Right lobe of liver (tissue), 6 donors: ENCODE data around the gene SHISA3. TPM values are rescaled to one million over a fixed set of nuclear protein-coding genes. Genes with fewer than 3 reads are reported as not detected.

ENCODE experiments used
- ATAC-seq, 4 donors: fragments of 200-7000 bp; cut with Tn5 transposase; one replicate each; pipeline ENCODE4 v1.9.1; 2020; ENCODE audit warnings: mild to moderate bottlenecking in 4 of 4, moderate library complexity in 4 of 4
- DNase-seq, 3 donors: peaks; one replicate each; pipeline ENCODE4 v3.0.0-alpha.2; 2020
- H3K27ac ChIP-seq, 3 donors: fragments of 200-600 bp; one replicate each; pipeline ENCODE4 v1.8.0; 2022
- H3K27me3 ChIP-seq, 2 donors: fragments of 200-600 bp; one replicate each; pipeline ENCODE4 v1.8.0; 2022
- H3K36me3 ChIP-seq, 4 donors: fragments of 200-600 bp; sonication (generic) in 1 of 4; one replicate each; pipeline versions ENCODE4 v1.5.1 to v1.8.0; 2017 to 2022; ENCODE audit warnings: control low read depth in 1 of 4
- H3K4me1 ChIP-seq, 4 donors: fragments of 200-600 bp; sonication (generic) in 1 of 4; one replicate each; pipeline versions ENCODE4 v1.5.1 to v1.8.0; 2017 to 2022; ENCODE audit warnings: control low read depth in 1 of 4
- H3K4me3 ChIP-seq, 3 donors: fragments of 200-600 bp; one replicate each; pipeline ENCODE4 v1.8.0; 2022
- H3K9me3 ChIP-seq, 4 donors: fragments of 200-600 bp; sonication (generic) in 1 of 4; one replicate each; pipeline versions ENCODE4 v1.5.1 to v1.8.0; 2017 to 2022; ENCODE audit warnings: control low read depth in 1 of 4
- POLR2A ChIP-seq: fragments of 450-650 bp; IDR thresholded peaks from one replicate; pipeline ENCODE4 v1.6.1; 2017; ENCODE audit warnings: antibody characterized with exemption, mild to moderate bottlenecking
- WGBS: methylation state at CpG from one replicate; pipeline ENCODE4 v1.1.6; 2018; ENCODE audit warnings: low coverage, low lambda C conversion rate; ENCODE audit not compliant: insufficient coverage; ENCODE audit errors: missing lambda C conversion rate; 5-methylcytosine and 5-hydroxymethylcytosine counted together
- intact Hi-C, 2 donors: fragments of 100-400 bp; cut with DNase I; formaldehyde crosslinking; loops; one replicate each; pipeline versions ENCODE4 v1.11.2 to v1.14.1; 2022
- total RNA-seq, 6 experiments: library from RNA; depleted of rRNA in 2 of 6; stranded (reverse); fragments of >200 nt in 2 of 6; fragmentation: NEBNext Ultra II Directional in 3 of 6; extraction: Animal tissue kit (Norgen Biotek cat#: 25700) in 3 of 6; gene quantifications; one replicate each; pipeline versions ENCODE4 v1.1.0 to v1.2.4, GENCODE V29; 2016 to 2023
- TF ChIP-seq, protein P1 (sequence below), 4 donors: fragments of 200-600 bp in 3 of 4; fragments of 450-650 bp in 1 of 4; IDR thresholded peaks; one replicate each; pipeline versions ENCODE4 v1.5.1 to v1.8.0; 2016 to 2022; ENCODE audit warnings: antibody characterized with exemption in 4 of 4, mild to moderate bottlenecking in 2 of 4
- donor health status: DM: no; HTN: yes; CAD: no.
- donor health status: DM: no; HTN: no; CAD: no.
- donor health status: DM: no; HTN: no; CAD: no.
- donor health status: DM: no; HTN: yes; CAD: no.
- donor health status: DM: no; HTN: yes; CAD: no.

SHISA3 gene
- total RNA-seq, 6 experiments from 2014 or later, result 0.12 to 0.69 (median 0.36) TPM

DNA sequence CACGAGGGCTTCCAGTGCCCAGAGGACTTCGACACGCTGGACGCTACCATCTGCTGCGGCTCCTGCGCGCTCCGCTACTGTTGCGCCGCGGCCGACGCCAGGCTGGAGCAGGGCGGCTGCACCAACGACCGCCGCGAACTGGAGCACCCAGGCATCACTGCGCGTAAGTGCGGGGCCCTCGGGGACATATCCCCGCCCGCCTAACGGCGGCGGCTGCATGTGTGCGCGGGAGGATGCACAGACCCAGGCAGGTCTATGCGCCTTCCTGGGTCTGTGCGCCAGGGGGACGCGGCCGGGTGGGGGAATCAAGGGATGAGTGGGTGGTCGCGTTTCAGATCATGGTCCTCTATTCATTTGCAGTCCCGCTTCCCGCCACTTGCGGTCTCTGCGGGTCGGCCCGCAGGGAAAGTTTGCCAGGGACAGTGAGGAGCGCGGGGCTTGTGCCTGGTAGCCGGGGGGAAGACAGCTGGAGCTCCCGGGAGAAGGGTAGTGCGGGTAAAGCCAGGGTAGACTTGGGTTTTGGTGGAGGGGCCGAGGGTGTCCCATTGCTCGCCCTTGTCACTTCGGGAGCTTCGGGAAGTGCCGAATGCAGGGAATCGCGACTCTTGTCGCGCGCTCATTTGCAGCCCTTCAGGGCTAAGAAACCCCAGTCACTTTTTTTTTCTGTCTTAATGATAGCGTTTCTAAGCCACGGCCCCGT is 1.0 kb downstream of the SHISA3 start:
- intact Hi-C loops, result no loop called here
- H3K27me3 ChIP-seq, result peaks cover 0 to 19% of the 10 kb centered on the region in 2 donors
- 1% methylated on average over 8 of the region's 60 CpGs for whole genome bisulfite sequencing
- TF ChIP-seq POLR2A, result no peak
- TF ChIP-seq, protein P1, sequence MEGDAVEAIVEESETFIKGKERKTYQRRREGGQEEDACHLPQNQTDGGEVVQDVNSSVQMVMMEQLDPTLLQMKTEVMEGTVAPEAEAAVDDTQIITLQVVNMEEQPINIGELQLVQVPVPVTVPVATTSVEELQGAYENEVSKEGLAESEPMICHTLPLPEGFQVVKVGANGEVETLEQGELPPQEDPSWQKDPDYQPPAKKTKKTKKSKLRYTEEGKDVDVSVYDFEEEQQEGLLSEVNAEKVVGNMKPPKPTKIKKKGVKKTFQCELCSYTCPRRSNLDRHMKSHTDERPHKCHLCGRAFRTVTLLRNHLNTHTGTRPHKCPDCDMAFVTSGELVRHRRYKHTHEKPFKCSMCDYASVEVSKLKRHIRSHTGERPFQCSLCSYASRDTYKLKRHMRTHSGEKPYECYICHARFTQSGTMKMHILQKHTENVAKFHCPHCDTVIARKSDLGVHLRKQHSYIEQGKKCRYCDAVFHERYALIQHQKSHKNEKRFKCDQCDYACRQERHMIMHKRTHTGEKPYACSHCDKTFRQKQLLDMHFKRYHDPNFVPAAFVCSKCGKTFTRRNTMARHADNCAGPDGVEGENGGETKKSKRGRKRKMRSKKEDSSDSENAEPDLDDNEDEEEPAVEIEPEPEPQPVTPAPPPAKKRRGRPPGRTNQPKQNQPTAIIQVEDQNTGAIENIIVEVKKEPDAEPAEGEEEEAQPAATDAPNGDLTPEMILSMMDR (IDR thresholded peaks at IDR 0.05), result no peak
- peak overlapping the region; percentile 31 to 32 (median 31) for H3K4me3 ChIP-seq
- H3K9me3 ChIP-seq, result no peaks in the 10 kb centered on the region
- H3K36me3 ChIP-seq, result no peaks in the 10 kb centered on the region
- peaks cover 0 to 19% (median 0%) of the 10 kb centered on the region in 4 donors for H3K4me1 ChIP-seq
- DNase-seq, result no peak
- H3K27ac ChIP-seq, result no peak overlapping the region
- ATAC-seq, result peak; percentile 31 to 45 (median 36)

DNA sequence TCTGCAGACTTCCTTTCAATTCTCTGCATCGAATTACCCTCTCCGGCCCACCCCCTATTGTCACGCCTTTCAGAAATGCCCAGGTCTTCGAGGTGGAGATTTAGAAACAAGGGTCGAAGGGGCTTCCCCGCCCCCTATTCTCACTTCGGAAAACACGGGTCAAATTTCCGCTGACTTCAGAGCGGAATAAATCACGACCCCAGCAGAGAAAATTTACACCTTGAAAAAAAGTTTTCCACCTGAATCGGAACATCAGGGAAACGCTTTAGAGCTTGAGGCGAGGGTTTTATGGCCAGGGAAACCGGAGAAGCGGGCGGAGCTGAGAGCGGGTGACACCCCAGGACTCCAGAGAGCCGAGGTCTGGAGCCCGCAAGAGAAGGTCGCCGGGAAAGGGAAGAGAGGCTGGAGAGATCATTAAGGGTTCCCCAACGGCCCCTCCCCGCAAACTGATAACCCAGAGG is 1.6 kb downstream of the SHISA3 start:
- 6% methylated on average over 24 of the region's 24 CpGs for WGBS
- Histone ChIP-seq H3K4me3 (peak overlapping the region in 1 of 3 donors; percentile 31), H3K27ac (no peak overlapping the region), H3K4me1 (peaks cover 0 to 19% (median 0%) of the 10 kb centered on the region in 4 donors), H3K36me3 (no peaks in the 10 kb centered on the region), H3K9me3 (no peaks in the 10 kb centered on the region), H3K27me3 (peaks cover 0 to 19% of the 10 kb centered on the region in 2 donors)
- TF ChIP-seq, protein P1 (IDR thresholded peaks at IDR 0.05), result no peak
- TF ChIP-seq POLR2A, result no peak
- intact Hi-C loops, result no loop called here
- ATAC-seq (peak in 1 of 4 donors; percentile 20), DNase-seq (no peak)

DNA sequence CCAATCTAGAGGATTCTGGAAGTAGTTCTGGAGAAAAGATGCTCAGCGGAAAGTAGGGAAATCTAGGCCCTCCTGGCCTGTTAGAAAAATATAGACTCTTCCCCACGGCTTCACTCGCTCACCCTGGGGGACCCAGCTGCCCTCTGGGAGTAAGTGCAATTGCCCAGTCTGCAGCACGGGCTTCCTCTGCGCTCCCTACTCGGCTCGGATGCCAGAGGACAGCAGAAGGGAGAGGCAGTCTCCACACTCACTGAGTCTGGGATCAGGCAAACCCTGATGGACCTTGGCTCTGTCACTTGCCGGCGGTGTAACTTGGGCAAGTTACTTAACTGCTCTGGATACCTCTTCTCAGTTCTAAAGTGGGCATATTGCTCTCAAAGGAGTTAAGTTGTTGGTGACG is 2.1 kb downstream of the SHISA3 start:
- peaks cover 0 to 19% of the 10 kb centered on the region in 2 donors for H3K27me3 ChIP-seq
- no peak overlapping the region for H3K27ac ChIP-seq
- no peak overlapping the region for H3K4me3 ChIP-seq
- H3K9me3 ChIP-seq, result no peaks in the 10 kb centered on the region
- peaks cover 0 to 19% (median 0%) of the 10 kb centered on the region in 4 donors for H3K4me1 ChIP-seq
- TF ChIP-seq, protein P1 (IDR thresholded peaks at IDR 0.05), result no peak
- TF ChIP-seq POLR2A, result no peak
- WGBS, result 21% methylated on average over 4 of the region's 10 CpGs
- intact Hi-C loops, result no loop called here
- DNase-seq (no peak), ATAC-seq (peak in 1 of 4 donors; percentile 21)
- H3K36me3 ChIP-seq, result no peaks in the 10 kb centered on the region

DNA sequence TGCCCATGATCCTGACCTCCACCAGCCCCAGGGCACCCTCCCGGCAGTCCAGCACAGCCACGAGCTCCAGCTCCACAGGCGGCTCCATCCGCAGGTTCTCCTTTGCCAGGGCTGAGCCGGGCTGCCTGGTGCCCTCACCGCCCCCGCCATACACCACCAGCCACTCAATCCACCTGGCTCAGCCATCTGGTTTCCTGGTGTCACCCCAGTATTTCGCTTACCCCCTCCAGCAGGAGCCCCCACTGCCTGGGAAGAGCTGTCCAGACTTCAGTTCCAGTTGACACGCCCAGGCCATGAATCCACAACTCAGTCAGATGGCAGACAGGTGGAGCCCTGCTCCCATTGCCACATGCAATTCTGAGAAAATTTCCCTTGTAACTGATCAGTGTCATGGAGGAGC is 3.9 kb downstream of the SHISA3 start:
- DNase-seq, result no peak

More for the DNA sequence above, 3.9 kb downstream of the SHISA3 start:
- no peak for ATAC-seq
- intact Hi-C loops, result no loop called here
- no peak overlapping the region for H3K27ac ChIP-seq
- peaks cover 0 to 14% of the 10 kb centered on the region in 2 donors for H3K27me3 ChIP-seq
- no peaks in the 10 kb centered on the region for H3K9me3 ChIP-seq
- no peaks in the 10 kb centered on the region for H3K36me3 ChIP-seq
- H3K4me1 ChIP-seq, result peaks cover 0 to 19% (median 0%) of the 10 kb centered on the region in 4 donors
- TF ChIP-seq POLR2A, result no peak
- TF ChIP-seq, protein P1 (IDR thresholded peaks at IDR 0.05), result no peak
- WGBS, result 49% methylated on average over 6 of the region's 9 CpGs
- no peak overlapping the region for H3K4me3 ChIP-seq
